ENCODE measurements around the gene LRRC3B. TPM values are rescaled to one million over a fixed set of nuclear protein-coding genes. Genes with fewer than 3 reads are reported as not detected.

Gene LRRC3B
- not detected in 2 replicates for total RNA-seq

DNA sequence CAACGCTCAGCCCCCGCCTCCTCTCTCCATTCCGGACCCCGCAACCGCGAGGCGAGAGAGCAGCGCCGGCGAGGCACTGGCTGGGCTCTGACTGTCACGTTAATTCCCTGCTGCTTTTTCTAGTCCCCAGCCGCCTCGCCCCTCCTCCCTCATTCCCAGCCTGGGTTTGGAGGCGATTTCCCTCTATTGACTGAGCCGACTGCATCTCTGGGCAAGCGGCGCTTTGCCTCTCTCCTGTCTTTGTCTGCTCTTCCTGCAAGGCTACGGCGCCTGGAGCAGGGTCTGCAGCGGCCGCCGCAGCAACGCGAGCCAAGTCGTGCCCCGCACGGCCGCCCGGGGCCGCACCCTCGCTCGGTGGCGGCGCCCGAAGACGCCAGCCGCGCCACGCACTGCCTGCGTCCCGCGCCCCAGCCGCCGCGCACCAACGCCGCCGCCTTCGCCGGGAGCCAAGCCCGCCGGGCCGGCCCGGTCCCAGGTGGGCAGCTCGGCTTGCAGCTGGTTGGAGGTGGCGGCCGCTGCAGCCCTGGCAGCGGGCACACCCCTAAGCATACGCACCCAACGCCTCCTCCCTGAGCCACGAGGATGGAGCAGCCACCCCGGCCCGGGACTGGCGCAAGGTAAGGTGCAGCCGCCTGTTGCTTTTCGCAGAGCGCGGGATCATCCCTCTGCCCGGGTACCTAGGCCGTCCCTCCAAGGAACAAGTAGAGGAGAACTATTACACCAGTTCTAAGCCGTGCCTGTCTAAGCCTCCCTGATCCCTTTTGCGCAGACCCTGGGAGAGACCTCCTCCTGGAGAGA is at the start of gene LRRC3B:
LRRC3B (plus strand) TSS at position 152 of the 798 bp plus-strand sequence. CDS start 86,901 bp downstream, outside the sequence.

